ENCODE results near the gene NEURL1B.

Gene NEURL1B

GRCh38 chr5:172736508-172737135, 95.6 kb downstream of the NEURL1B start:
- no peak for DNase-seq

GRCh38 chr5:172739375-172739774, 98.3 kb downstream of the NEURL1B start:
- no peak for DNase-seq

GRCh38 chr5:172740428-172741205, 99.6 kb downstream of the NEURL1B start:
- DNase-seq: no peak

Data from NCI-H1105 treated with DMSO at 0.1 percent for 48 hours (cell line).